ENCODE measurements around the gene DTNB. TPM values are rescaled to one million over a fixed set of nuclear protein-coding genes. Genes with fewer than 3 reads are reported as not detected.
A peak's percentile ranks its signal among the peaks of the same experiment; 100 is the strongest.

Gene DTNB
- total and polyA plus RNA-seq, 2 donors (not counting 3 experiments of a cell fraction or from before 2014, with no cell fraction given), result 11.5 to 17.0 TPM

GRCh38 chr2:25362049-25362433 lies 311.3 kb downstream of the DTNB start:
- no peak overlapping the region for H3K27ac ChIP-seq (ENCODE audit: insufficient read depth, low read depth, low read length)
- ChIA-PET POLR2A (no interaction called here), CTCF (interaction anchor here (0.5 to 3.2 kb wide), 73 partner anchors 9 to 1031 kb away, joined by 3 to 55 read pairs (median 4); no protein-coding TSS in a partner anchor)
- no peak for TF ChIP-seq EZH2 (IDR thresholded peaks at IDR 0.05; ENCODE audit: borderline replicate concordance, low read depth, low read length, severe bottlenecking)
- peak; percentile 68 for TF ChIP-seq POLR2A (IDR thresholded peaks at IDR 0.05; ENCODE audit: low read depth, low read length)
- TF ChIP-seq POLR2AphosphoS5 (IDR thresholded peaks at IDR 0.05; ENCODE audit: insufficient read depth, low read depth, low read length), result peak; percentile 47
- TF ChIP-seq MYC (IDR thresholded peaks at IDR 0.05; ENCODE audit: low read depth, low read length), result no peak
- peak; percentile 96 to 97 for TF ChIP-seq CTCF (IDR thresholded peaks at IDR 0.05; ENCODE audit: extremely low read depth in 1 of 2, insufficient read depth in 1 of 2, low read depth in 1 of 2, low read length in 2 of 2)
- H3K9me3 ChIP-seq (replicated peaks; ENCODE audit: control insufficient read depth, insufficient read depth, low read length), result no peaks in the 10 kb centered on the region
- dilution Hi-C loops (cut with MboI; ENCODE audit: extremely low pct_ligation_motif_present, low sequenced_read_pairs) (no loop called here), intact Hi-C loops (cut with micrococcal nuclease) (loop anchor here (1.0 kb wide), 2 partner anchors 15 to 160 kb away; no protein-coding TSS in a partner anchor)
- peak overlapping the region; percentile 85 for H2AFZ ChIP-seq (ENCODE audit: low read depth, low read length)
- peak overlapping the region; percentile 74 for H3K4me2 ChIP-seq (ENCODE audit: insufficient read depth, low read length)
- H3K36me3 ChIP-seq (ENCODE audit: control insufficient read depth in 2 of 2, extremely low read depth in 1 of 2, insufficient read depth in 2 of 2, low read length in 2 of 2), result no peaks in the 10 kb centered on the region
- FAIRE-seq, result peak; percentile 99
- BruUV-seq (replicated peaks), result no TSS peak
- peaks cover 4% of the 10 kb centered on the region for H3K4me1 ChIP-seq (ENCODE audit: control insufficient read depth, extremely low read depth, insufficient read depth, low read length)
- H3K4me3 ChIP-seq (replicated peaks in 1 of 3; ENCODE audit: insufficient read depth in 1 of 3, low read depth in 1 of 3, low read length in 3 of 3), result peak overlapping the region in 1 of 3 experiments; percentile 34
- H4K20me1 ChIP-seq (replicated peaks; ENCODE audit: control insufficient read depth, extremely low read depth, insufficient read depth, low read length), result no peaks in the 10 kb centered on the region
- peak; percentile 93 for DNase-seq (ENCODE audit: low read depth, low spot score)
- no peaks in the 10 kb centered on the region for H3K9me1 ChIP-seq (replicated peaks; ENCODE audit: control insufficient read depth, extremely low read depth, insufficient read depth, low read length)
- peak overlapping the region; percentile 22 for H3K9ac ChIP-seq (replicated peaks; ENCODE audit: extremely low read depth, insufficient read depth, low read length)
- H3K27me3 ChIP-seq (ENCODE audit: control insufficient read depth in 2 of 2, insufficient read depth in 2 of 2, low read length in 2 of 2), result no peaks in the 10 kb centered on the region
- no peaks in the 10 kb centered on the region for H3K79me2 ChIP-seq (ENCODE audit: control insufficient read depth, insufficient read depth, low read length)
